Epithelial cell of umbilical artery (primary cell): ENCODE results near the gene C1GALT1. TPM values are rescaled to one million over a fixed set of nuclear protein-coding genes. Genes with fewer than 3 reads are reported as not detected.

Source experiments
- total RNA-seq: library from RNA; depleted of rRNA; stranded (reverse); fragments of >200 nt; gene quantifications from 2 replicates; pipeline ENCODE4 v1.2.3, GENCODE V29; 2014

The C1GALT1 gene
- 9.4 and 20.7 TPM in 2 replicates for total RNA-seq

DNA sequence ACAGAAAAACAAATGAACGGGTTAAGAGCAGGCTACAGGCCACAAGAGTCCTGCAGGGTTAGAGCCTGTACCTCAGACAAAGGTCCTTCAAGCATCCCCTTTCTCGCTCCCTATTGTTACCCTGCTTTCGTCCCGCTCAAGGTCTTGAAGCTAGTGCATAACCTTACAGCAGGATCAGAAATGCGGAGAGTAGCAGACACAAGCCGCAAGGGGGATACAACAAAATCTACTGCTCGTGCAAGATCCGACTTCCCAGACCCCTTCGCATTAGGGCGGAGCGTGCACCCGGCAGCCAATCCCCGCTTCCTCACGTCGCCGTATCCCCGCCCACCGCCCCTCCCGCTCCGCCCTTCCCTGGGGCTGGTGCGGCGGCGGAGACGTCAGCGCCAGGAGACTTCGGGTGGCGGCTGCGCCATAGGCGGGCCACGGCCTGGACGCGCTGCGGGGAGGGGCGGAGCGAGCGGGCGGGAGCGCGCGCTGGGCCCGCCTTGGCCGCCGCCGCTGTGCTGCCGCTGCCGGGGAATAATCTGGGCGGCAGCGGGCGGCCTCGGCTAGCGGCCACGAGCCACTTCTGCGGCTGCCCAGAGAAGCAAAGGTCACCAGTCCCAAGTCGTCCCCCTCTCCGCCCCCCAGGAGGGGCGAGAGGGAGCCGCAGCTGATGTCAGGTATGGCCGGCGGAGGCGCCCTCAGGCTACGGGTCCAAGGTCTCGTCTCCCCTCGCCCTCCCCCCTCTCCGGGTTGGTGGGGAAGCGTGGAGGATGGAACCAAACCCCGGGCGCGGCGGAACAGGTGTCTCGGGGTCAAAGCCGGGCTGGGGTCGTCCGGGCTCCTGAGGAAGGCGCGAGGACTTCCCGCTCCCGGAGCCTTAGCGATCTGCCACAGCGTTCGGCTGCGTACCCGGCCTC is at the start of gene C1GALT1:
Gene C1GALT1, plus strand, starts transcription at position 389 of the 905 bp plus-strand sequence. CDS start 51,776 bp downstream, outside the sequence.

